Anterior cingulate cortex (tissue), 58 donors: Measurements from ENCODE around the gene KLHL11.
A peak's percentile ranks its signal among the peaks of the same experiment; 100 is the strongest.
"Not testable (repeated sequence)": the region's sequence is repeated elsewhere in the genome, so short reads cannot be mapped to it uniquely, and the experiment has no call there.

Experiments used
- DNase-seq, 58 donors: peaks; one replicate each; lab custom pipeline; 2025; lab: John Stamatoyannopoulos, UW

The KLHL11 gene

DNA sequence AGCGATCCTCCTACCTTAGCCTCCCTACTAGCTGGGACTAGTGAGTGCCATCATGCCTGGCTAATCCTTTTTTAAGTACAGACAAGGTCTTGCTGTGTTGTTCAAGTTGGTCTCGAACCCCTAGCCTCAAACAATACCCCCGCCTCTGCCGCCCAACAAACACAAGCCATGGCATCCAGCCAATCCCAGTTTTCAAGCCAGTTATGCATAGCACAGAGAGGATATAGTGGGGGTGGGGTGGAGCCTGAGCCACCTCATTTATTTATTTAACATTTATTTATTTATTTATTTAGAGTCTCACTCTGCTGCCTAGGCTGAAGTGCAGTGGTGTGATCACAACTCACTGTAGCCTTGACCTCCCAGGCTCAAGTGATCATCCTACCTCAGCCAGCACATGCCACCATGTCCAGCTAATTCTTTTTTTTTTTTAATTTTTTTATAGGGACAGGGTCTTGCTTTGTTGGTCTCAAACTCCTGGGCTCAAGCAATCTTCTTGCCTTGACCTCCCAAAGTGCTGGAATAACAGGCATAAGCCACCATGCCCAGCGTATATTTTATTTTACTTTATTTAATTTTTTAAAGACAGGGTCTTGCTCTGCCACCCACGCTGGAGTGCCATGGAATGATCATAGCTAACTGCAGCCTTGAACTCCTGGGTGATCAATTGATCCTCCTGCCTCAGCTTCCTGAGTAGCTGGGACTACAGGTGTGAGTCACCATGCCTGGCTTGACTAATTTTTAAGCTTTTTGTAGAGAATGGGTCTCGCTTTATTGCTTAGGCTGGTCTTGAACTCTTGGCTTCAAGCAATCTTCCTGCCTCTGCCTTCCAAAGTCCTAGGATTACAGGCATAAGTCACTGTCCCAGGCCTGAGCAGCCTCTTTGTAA lies 26.2 kb upstream of the KLHL11 start:
- DNase-seq: no peak

DNA sequence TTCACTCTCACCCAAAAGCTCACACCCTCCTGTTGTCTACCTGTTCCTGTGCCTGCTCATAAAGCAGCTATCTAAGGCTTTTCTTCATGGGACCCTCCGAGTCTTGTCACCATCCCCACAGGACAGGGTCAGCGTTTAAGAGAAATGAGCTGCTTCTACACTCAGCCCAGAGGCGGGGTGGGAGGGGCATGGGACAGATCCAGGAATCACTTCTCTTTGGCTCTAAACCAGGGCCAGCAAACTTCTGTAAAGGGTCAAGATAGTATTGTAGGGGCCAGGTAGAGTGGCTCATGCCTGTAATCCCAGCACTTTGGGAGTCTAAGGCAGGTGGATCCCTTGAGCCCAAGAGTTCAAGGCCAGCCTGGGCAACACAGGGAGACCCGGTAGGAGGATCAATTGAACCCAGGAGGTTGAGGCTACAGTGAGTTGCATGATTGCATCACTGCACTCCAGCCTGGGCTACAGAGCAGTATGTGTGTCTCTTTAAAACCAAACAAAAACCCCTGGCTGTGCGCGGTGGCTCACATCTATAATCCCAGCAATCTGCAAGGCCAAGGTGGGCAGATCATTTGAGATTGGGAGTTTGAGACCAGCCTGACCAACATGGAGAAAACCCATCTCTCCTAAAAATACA lies 23.2 kb upstream of the KLHL11 start:
- DNase-seq: no peak

DNA sequence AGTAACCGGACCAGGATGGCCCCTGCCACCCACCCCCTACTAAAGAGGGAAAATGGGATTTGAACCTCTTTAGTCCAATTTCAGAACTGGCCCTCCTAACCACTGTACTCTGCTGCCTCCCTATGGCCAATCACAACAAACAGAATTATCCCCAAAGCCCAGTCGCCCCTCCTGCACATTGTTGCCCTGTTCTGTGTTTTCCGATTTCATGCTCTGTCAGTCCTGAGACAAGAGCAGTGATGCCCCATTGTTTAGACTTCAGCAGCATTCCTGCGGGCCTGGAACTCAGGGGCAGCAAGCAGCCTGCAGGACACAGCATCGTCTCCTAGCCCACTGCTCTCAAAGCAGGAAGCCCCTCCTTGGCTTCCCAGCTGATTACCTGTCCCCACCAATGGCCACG lies 20.5 kb upstream of the KLHL11 start:
- peak in 2 of 58 donors; percentile 1 to 5 for DNase-seq

DNA sequence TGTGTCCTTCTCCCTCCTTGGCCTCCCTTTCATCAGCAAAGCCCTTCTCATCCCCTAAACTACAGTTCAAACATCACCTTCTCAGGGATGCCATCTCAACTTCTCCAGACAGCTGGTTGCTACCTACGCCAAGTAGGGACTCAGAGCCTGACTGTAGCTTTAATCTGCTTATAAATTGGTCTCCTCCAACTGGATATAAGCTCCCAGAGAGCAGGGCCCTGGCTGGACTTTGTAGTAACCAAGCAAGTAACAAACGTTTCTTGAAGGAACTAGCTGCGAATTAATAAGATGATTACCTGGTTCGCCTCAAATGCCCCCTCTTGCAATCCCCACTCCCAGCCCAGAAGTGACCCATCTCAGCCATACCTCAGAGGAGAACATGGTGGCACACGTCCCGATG lies 17.5 kb upstream of the KLHL11 start:
- no peak for DNase-seq

DNA sequence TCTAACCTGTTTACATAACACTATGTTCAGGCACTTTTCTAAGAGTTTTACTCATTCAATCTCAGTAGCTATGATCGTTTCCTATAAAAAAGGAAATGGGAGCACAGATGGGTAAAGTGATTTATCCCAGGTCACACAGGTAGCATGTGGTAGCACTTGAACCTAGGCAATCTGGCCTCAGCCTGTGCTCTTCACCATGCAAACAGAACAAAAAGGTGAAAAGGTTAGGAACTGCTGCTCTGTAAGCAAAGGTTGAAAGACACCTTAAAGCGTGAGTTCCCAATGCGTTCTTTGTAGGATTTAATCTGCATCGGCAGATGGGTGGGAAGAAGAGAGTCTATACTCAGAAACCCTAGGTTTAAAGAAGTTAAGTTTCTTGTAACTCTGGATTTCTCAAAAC lies 14.9 kb upstream of the KLHL11 start:
- DNase-seq: no peak

DNA sequence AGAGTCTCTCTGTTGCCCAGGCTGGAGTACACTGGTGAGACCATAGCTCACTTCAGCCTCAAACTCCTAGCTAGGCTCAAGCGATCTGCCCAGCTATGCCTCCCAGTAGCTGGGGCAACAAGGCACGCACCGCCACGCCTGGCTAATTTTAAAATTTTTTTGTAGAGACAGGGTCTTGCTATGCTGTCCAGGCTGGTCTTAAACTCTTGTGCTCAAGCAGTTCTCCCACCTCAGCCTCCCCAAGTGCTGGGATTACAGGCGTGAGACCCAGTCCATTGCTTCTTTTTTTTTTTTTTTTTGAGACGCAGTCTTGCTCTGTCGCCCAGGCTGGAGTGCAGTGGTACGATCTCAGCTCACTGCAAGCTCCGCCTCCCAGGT lies 9.1 kb upstream of the KLHL11 start:
- not testable (repeated sequence) for DNase-seq

DNA sequence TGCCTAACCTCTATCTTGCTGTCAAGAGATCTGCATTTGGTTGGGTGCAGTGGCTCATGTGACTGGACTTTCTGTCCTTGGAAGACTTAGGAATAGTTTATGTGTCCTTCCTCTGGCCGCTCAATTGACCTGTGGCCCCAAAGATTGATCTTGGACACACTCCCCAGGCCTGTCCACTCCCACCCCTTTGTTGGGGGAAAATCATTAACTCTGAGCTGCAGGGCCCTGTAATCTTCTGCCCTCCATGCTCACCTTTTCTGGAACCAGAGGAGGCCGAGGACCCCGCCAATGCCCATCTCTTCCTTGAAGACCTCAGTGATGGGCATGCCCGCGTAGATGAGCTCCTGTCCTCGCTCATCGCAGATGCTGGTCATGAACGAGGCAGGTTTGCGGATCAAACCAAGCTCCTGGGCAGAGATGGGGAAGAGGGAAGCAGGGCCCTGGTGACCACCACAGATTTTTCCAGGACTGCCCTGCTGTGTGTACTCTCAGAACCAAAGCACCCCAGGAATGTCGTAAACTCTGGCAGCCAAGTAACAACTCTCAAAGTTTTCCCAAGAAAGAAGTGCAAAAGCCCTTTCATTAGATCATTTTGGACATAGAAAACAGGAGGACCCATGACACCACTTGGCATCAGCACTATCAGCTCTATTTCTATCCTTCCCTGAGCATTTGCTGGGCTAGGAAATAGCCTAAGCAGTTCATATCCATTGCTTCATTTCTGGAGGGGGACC lies 8.5 kb upstream of the KLHL11 start:
- no peak for DNase-seq

DNA sequence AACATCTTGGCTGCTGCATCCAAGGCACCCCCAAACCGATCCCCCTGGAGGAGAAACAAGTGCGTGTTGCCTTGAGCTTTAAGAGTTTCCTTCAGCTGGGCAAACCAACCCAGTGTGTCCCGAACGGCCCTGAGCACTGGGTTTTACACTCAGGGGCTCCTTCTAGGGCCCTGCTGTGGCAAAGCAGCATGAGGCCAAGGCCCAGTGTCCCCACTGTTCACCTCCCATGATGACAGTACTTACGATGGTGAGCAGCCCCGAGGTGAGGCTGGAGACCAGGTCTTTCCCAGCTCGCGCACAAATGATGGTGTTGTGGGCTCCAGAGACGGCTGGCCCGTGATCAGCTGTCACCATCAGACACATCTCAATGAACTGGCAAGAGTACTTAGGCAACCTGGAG lies 6.6 kb upstream of the KLHL11 start:
- no peak for DNase-seq

DNA sequence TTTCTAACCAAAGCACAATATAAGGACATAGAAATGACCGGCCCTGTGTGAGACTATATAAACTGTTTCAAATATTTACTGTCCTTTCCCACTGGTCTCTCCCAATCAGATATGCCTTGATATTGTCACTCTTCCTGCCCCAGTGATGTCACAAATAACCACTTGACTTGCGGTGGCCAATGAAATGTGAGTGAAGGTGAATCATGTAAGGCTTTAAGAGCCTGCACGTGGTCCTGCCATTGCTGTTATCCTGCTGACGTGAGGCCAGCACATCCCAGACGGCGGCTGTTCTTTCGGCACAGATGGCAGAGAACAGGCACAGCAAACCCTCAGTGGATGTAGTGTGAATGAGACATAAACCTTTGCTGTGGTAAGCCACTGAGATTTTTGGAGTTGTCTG lies 5.4 kb upstream of the KLHL11 start:
- peak in 14 of 58 donors; percentile 1 to 62 (median 15) for DNase-seq

DNA sequence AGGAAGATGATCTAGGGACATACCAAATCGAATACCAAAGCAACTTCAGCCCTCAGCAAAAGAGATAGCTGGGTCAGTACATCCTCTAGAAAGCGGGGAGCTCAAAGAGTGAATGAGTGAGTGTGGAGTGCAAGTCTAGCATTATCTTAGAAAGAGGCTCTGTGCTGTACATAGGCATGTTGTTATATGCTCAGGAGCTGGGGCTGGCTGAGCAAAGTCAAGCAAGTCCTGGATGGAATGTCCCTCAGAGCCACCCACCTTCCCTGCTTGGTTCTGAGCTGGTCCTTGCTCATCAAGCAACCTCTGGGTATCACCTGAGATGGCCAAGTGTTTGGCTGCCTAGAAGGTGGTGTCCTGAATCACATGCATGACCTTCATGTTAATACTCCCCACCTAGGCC lies 4.9 kb upstream of the KLHL11 start:
- DNase-seq: no peak

DNA sequence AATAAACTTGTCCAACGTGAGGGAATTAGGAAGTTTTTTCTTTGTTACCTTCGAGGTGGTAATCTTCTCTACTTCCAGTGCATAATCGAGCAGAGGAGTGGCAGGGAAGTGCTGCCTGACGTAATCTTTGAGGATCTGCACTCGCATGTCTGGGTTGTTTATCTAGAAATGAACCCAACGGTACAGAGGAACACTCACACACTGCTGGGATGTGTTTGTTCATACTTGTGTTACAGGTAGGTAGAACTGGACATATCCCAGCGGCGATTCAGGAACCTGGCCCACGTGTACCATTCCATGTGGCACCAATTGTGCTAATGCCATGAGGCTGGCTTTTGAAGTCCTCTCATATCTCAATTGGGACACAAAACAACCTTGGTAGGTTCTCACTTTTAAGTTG lies 4.2 kb upstream of the KLHL11 start:
- no peak for DNase-seq

DNA sequence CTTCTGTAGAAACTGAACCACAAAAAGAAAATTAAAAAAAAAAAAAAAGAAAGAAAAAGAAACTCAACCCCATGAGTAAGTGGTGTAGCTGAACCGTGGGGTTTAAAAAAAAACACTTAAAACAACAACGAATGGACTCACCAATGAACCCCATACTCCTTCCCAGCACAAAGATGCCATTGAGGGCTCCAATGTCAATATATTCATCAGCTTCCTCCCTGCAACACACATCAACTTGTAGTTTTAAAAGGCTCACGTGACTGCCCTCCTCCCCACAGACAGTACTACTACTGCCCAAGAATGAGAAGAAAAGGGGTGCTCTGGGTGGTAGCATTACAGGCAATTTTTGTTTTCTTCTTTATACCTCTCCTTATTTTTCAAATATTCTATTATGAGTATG lies 3.3 kb upstream of the KLHL11 start:
- no peak for DNase-seq

DNA sequence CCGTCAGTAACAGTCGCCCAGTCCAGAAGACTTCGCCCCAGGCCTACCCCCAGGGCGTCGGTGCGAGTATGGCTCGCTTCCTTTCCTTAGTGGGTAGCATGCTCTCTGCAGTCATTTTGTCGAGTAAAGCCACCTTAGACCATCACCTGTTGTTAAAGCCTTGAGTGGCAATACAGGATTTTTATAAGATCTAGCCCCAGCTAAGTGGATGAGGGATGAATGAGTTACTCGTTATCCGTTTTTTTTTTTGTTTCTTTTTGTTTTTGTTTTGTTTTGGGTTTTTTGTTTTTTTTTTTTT lies 322 bp upstream of the KLHL11 start:
- DNase-seq: no peak

DNA sequence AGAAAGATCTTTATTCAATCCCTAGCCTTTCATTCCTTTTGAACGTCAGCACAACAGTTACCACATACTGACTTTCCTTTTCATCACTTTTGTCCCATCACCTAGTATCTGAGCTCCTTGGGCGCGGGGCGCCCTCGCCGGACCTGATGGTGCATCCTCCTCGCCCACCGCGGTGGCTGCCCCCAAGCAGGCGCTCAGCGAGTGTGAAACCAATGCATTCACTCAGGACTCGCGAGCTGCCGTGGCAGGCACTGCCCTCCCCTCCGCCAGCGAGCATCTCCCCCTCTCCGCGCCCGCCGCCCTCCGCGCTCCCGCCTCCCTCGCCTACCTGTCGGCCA lies 756 bp downstream of the KLHL11 start:
- peak in 9 of 58 donors; percentile 27 to 63 (median 53) for DNase-seq

DNA sequence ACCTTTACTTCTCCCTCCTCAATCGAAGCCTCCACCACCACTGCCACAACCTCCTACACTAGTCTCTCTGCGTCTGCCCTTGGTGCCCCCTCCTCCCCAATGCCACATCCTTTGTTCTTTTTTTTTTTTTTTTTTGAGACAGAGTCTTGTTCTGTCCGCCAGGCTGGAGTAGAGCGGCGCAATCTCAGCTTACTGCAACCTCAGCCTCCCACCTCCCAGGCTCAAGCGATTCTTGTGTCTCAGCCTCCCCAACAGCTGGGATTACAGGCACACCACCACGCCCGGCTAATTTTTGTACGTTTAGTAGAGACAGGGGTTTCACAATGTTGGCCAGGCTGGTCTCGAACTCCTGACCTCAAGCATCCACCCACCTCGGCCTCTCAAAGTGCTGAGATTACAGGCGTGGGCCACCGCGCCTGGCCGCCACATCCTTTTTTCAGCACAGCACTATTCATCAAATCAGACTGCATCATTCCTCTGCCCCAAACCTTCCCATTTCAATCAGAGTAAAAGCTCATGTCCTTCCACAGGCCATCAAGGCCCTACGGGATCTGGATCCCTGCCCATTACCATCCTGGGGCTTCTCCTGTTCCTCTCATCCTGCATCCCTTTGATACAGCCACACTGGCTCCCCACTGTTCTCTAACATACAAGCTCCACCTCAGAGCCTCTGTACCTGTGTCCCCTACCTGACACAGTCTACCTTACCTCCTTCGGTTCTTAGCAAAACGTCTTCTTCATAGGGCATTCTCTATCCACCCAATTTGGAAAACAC lies 2.0 kb downstream of the KLHL11 start:
- DNase-seq: peak in 2 of 58 donors; percentile 2 to 9

DNA sequence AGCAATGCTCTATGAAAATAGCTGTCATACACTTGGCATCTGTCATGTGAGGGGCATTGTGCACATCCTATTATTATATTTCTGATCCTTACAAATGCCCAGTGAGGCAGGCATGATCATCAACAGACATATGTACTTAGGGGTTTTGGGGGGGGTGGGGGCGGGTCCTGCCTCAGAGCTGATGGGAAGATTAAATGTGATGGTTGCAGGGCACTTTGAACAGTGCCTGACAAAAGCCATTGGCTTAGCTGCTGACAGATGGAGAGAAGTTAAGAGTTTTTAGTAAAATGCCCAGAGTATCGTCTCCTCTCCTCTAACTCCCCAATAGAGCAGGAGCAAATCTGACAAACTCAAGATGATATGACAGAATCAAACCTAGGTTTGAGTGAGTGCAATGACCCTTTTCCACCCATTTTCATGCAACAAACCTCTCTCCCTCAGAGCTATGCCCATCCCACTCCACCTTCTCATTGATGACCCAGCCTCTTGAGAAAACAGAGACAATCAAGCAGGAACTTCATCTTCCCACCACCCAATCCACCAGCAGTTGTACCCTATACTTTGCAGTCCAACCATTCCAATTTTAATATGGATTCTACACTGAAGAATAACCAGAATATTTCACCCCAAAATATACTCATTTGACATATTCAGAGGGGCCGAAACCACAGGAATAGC lies 4.8 kb downstream of the KLHL11 start:
- no peak for DNase-seq

DNA sequence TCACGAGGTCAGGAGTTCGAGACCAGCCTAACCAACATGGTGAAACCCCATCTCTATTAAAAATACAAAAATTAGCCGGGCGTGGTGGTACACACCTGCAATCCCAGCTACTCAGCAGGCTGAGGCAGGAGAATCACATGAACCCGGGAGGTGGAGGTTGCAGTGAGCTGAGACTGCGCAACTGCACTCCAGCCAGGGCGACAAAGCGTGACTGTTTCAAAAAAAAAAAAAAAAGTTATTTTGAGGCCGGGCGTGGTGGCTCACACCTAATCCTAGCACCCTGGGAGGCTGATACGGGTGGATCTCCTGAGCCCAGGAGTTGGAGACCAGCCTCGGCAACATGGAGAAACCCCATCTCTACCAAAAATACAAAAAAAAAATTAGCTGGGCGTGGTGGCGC lies 13.8 kb downstream of the KLHL11 start:
- not testable (repeated sequence) for DNase-seq

DNA sequence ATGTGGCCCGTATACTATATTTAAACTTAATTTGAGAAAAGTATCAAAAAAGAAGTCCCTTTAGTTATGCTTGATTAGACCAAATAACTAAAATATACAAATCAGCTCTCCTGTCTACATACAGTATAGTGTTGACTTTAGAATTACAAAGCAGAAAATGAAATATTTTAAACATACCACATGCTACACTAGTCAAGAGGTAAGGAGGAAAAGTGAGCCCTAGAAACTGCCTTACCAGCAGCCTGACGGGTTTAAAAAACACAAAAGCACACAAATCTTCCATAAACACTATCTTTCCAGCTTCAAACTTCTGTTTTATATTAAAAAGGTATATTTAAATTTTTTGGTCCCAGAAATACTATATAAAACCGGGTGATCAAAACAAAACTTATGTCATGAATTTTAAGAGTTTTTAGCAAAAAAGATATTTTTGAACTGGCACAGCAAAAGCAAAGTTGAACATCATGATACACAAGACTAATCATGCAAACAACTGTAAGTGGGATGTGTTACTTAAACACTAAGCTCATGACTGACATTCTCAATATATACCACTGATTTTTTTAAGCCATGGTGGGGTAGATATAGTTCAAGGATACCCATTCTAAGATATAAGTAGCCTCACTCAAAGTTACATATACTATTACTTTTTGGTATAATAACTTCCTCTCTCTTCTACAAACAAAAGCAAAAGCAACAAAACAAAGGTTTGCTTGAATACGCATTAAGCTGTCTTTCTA lies 15.8 kb downstream of the KLHL11 start:
- no peak for DNase-seq

DNA sequence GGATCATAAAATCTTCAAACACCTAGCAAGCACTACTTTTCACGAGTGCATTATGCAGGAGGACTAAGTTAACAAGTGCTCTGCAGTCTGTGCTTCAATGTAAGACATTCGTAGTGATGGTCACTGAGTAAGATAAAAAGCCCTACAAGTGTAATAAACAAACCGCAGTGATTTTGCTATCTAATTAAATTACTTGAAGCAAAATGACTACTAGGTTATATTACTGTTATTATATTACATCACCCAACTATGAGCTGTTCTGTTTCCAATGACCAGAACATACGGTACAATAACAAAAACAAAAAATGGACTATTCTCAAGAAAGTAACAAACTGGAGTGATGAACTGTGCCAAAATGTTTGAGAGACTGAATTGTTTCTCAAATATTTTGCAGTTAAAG lies 16.4 kb downstream of the KLHL11 start:
- no peak for DNase-seq

DNA sequence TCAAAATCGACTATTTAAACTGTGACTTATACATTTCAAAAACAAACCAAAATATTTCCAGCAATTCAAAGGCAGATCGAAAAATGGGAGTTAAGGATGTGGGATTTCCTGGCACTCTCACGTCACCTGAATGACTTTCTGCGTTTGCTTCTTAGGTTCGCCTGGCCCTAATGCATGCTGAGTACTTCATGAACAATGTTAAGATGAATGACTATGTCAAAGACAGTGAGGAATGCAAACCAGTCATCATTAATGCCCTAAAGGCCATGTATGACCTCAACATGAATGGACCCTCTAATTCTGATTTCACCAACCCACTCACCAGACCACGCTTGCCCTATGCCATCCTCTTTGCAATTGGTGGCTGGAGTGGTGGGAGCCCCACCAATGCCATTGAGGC lies 20.3 kb downstream of the KLHL11 start:
- no peak for DNase-seq
